Measurements from ENCODE around the gene SLC66A3.

Gene SLC66A3

GRCh38 chr2:11201969-11202368, 46.7 kb downstream of the SLC66A3 start:
- Mint-ChIP-seq H3K27me3 (no peaks in the 10 kb centered on the region), H3K9me3 (ENCODE audit: low read depth) (no peaks in the 10 kb centered on the region), H3K36me3 (peaks cover 4% of the 10 kb centered on the region), H3K27ac (no peak overlapping the region), H3K4me3 (no peak overlapping the region), H3K4me1 (ENCODE audit: low read depth) (peaks cover 8% of the 10 kb centered on the region)

GRCh38 chr2:11203480-11203879, 48.2 kb downstream of the SLC66A3 start:
- no peak overlapping the region for H3K27ac Mint-ChIP-seq
- no peak overlapping the region for H3K4me3 Mint-ChIP-seq
- no peaks in the 10 kb centered on the region for H3K9me3 Mint-ChIP-seq (ENCODE audit: low read depth)
- peaks cover 8% of the 10 kb centered on the region for H3K4me1 Mint-ChIP-seq (ENCODE audit: low read depth)
- peaks cover 2% of the 10 kb centered on the region for H3K36me3 Mint-ChIP-seq
- H3K27me3 Mint-ChIP-seq, result no peaks in the 10 kb centered on the region

- Mint-ChIP-seq H3K27ac (no peak overlapping the region), H3K9me3 (ENCODE audit: low read depth) (no peaks in the 10 kb centered on the region), H3K36me3 (peaks cover 9% of the 10 kb centered on the region), H3K27me3 (no peaks in the 10 kb centered on the region), H3K4me3 (no peak overlapping the region), H3K4me1 (ENCODE audit: low read depth) (peaks cover 8% of the 10 kb centered on the region)
Measured at GRCh38 chr2:11208083-11208482, 52.8 kb downstream of the SLC66A3 start.

DNA sequence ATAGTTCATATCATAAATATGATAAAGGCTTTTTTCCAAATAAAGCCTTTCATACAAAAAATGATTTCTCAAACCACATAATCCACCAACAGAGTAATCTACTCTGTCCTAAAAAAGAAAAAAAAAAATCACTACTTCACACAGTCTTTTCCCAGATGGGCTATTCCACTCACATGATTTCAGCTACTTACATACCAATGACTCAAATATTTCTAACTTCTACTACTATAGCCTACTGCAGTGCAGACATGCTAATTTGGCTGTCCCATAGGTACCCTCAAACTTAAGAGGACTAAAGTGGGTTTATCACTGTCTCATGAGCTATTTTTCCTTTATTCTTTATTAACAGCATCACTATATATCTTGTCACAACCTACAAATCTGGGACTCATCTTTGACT, 57.4 kb downstream of the SLC66A3 start:
- no peaks in the 10 kb centered on the region for H3K27me3 Mint-ChIP-seq
- H3K9me3 Mint-ChIP-seq (ENCODE audit: low read depth), result no peaks in the 10 kb centered on the region

GRCh38 chr2:11213090-11213638, 57.9 kb downstream of the SLC66A3 start:
- peaks cover 13% of the 10 kb centered on the region for H3K36me3 Mint-ChIP-seq

More for the DNA sequence above, 57.4 kb downstream of the SLC66A3 start:
- Mint-ChIP-seq H3K27ac (no peak overlapping the region), H3K36me3 (peaks cover 13% of the 10 kb centered on the region), H3K4me1 (ENCODE audit: low read depth) (no peaks in the 10 kb centered on the region), H3K4me3 (no peak overlapping the region)

DNA sequence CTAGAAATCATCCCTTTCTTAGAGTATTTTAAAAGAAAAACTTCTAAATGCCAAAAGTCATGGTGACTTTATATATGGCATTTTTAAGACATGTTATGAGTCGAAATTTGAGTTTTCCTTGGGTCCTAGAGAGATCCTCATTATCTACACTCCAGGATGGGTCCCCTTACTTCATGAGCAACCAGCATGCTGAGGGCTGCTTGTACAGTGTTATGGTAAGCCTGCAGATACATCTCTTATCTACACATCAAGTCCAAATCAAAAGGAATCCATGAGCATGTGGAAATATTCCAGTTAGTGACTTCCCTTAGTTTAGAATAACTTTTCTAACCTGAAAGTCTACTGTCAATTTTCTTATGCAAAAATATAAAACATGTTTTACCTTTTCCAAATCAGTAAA, 58.7 kb downstream of the SLC66A3 start:
- no peak overlapping the region for H3K4me3 Mint-ChIP-seq
- no peaks in the 10 kb centered on the region for H3K4me1 Mint-ChIP-seq (ENCODE audit: low read depth)
- H3K27me3 Mint-ChIP-seq, result no peaks in the 10 kb centered on the region
- H3K9me3 Mint-ChIP-seq (ENCODE audit: low read depth), result no peaks in the 10 kb centered on the region
- H3K27ac Mint-ChIP-seq, result no peak overlapping the region
- H3K36me3 Mint-ChIP-seq, result peaks cover 13% of the 10 kb centered on the region

More at GRCh38 chr2:11213090-11213638, 57.9 kb downstream of the SLC66A3 start:
- H3K4me1 Mint-ChIP-seq (ENCODE audit: low read depth), result no peaks in the 10 kb centered on the region
- no peak overlapping the region for H3K4me3 Mint-ChIP-seq
- no peaks in the 10 kb centered on the region for H3K27me3 Mint-ChIP-seq
- no peaks in the 10 kb centered on the region for H3K9me3 Mint-ChIP-seq (ENCODE audit: low read depth)
- H3K27ac Mint-ChIP-seq, result no peak overlapping the region

- Mint-ChIP-seq H3K27me3 (no peaks in the 10 kb centered on the region), H3K4me1 (ENCODE audit: low read depth) (no peaks in the 10 kb centered on the region), H3K4me3 (no peak overlapping the region), H3K9me3 (ENCODE audit: low read depth) (no peaks in the 10 kb centered on the region), H3K36me3 (peaks cover 17% of the 10 kb centered on the region), H3K27ac (no peak overlapping the region)
Measured at GRCh38 chr2:11214770-11215169, 59.5 kb downstream of the SLC66A3 start.

DNA sequence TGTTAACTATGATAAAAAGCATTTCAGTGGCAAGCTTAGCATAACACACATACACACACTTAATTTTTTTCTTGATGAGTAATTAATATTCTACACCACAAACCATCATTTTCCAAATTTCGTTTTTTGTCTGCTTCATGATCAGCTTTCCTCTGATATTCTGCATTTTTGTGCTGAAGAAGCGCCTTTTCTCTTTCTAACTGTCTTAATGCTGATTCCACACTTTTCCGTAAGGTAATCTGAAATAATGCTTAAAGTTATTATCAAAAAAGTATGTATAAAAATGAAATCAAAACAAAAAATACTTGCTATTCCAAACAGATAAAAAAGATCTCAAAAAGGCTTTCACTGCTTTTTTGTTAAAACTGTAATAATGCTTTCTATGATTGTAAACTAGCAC, 60.1 kb downstream of the SLC66A3 start:
- H3K9me3 Mint-ChIP-seq (ENCODE audit: low read depth), result no peaks in the 10 kb centered on the region
- no peak overlapping the region for H3K4me3 Mint-ChIP-seq
- H3K27ac Mint-ChIP-seq, result no peak overlapping the region
- no peaks in the 10 kb centered on the region for H3K27me3 Mint-ChIP-seq
- no peaks in the 10 kb centered on the region for H3K4me1 Mint-ChIP-seq (ENCODE audit: low read depth)
- H3K36me3 Mint-ChIP-seq, result peaks cover 18% of the 10 kb centered on the region

- Mint-ChIP-seq H3K27me3 (no peaks in the 10 kb centered on the region), H3K36me3 (peaks cover 10% of the 10 kb centered on the region), H3K4me3 (no peak overlapping the region), H3K9me3 (ENCODE audit: low read depth) (no peaks in the 10 kb centered on the region), H3K4me1 (ENCODE audit: low read depth) (no peaks in the 10 kb centered on the region), H3K27ac (no peak overlapping the region)
Measured at GRCh38 chr2:11220445-11220844, 65.2 kb downstream of the SLC66A3 start.

GRCh38 chr2:11222845-11223244, 67.6 kb downstream of the SLC66A3 start:
- Mint-ChIP-seq H3K4me1 (ENCODE audit: low read depth) (no peaks in the 10 kb centered on the region), H3K9me3 (ENCODE audit: low read depth) (no peaks in the 10 kb centered on the region), H3K4me3 (no peak overlapping the region), H3K27ac (no peak overlapping the region), H3K27me3 (no peaks in the 10 kb centered on the region), H3K36me3 (peaks cover 18% of the 10 kb centered on the region)

- H3K27me3 Mint-ChIP-seq, result no peaks in the 10 kb centered on the region
- peaks cover 13% of the 10 kb centered on the region for H3K36me3 Mint-ChIP-seq
- no peak overlapping the region for H3K4me3 Mint-ChIP-seq
- no peak overlapping the region for H3K27ac Mint-ChIP-seq
- no peaks in the 10 kb centered on the region for H3K9me3 Mint-ChIP-seq (ENCODE audit: low read depth)
- no peaks in the 10 kb centered on the region for H3K4me1 Mint-ChIP-seq (ENCODE audit: low read depth)
Measured at GRCh38 chr2:11224887-11225286, 69.6 kb downstream of the SLC66A3 start.

- Mint-ChIP-seq H3K4me3 (no peak overlapping the region), H3K36me3 (peaks cover 7% of the 10 kb centered on the region), H3K27me3 (no peaks in the 10 kb centered on the region), H3K4me1 (ENCODE audit: low read depth) (no peaks in the 10 kb centered on the region), H3K27ac (no peak overlapping the region), H3K9me3 (ENCODE audit: low read depth) (no peaks in the 10 kb centered on the region)
Measured at GRCh38 chr2:11227595-11227994, 72.3 kb downstream of the SLC66A3 start.

Measured in activated naive CD8-positive, alpha-beta T cell (primary cell).